NCI-H1436 treated with DMSO at 0.1 percent for 48 hours (cell line): ENCODE results near the gene PGLYRP2.

Source experiments
- DNase-seq: peaks from one replicate; lab custom pipeline; 2025; lab: John Stamatoyannopoulos, UW

PGLYRP2 gene

GRCh38 chr19:15439078-15439799 lies 40.1 kb downstream of the PGLYRP2 start:
- no peak for DNase-seq

- no peak for DNase-seq
Measured at GRCh38 chr19:15438577-15438976, 40.7 kb downstream of the PGLYRP2 start.

GRCh38 chr19:15438124-15438496 lies 41.2 kb downstream of the PGLYRP2 start:
- no peak for DNase-seq

- no peak for DNase-seq
Measured at GRCh38 chr19:15437355-15438123, 41.8 kb downstream of the PGLYRP2 start.

- no peak for DNase-seq
Measured at GRCh38 chr19:15436826-15437110, 42.5 kb downstream of the PGLYRP2 start.

- DNase-seq, result no peak
Measured at GRCh38 chr19:15436012-15436825, 43.1 kb downstream of the PGLYRP2 start.

GRCh38 chr19:15433519-15434069 lies 45.7 kb downstream of the PGLYRP2 start:
- DNase-seq, result no peak

- no peak for DNase-seq
Measured at GRCh38 chr19:15432629-15433518, 46.4 kb downstream of the PGLYRP2 start.

- DNase-seq, result no peak
Measured at GRCh38 chr19:15432018-15432494, 47.2 kb downstream of the PGLYRP2 start.

GRCh38 chr19:15431396-15432017 lies 47.8 kb downstream of the PGLYRP2 start:
- DNase-seq, result no peak

GRCh38 chr19:15430526-15431120 lies 48.7 kb downstream of the PGLYRP2 start:
- DNase-seq, result no peak

GRCh38 chr19:15429825-15430467 lies 49.4 kb downstream of the PGLYRP2 start:
- no peak for DNase-seq

- no peak for DNase-seq
Measured at GRCh38 chr19:15428956-15429824, 50.1 kb downstream of the PGLYRP2 start.

GRCh38 chr19:15427991-15428471 lies 51.3 kb downstream of the PGLYRP2 start:
- no peak for DNase-seq

- DNase-seq, result no peak
Measured at GRCh38 chr19:15427350-15427700, 52.0 kb downstream of the PGLYRP2 start.

GRCh38 chr19:15426485-15427349 lies 52.6 kb downstream of the PGLYRP2 start:
- no peak for DNase-seq

- no peak for DNase-seq
Measured at GRCh38 chr19:15425321-15425950, 53.9 kb downstream of the PGLYRP2 start.
